HFF-Myc (cell line): ENCODE results near the gene GABBR2.

ENCODE experiments used
- DNase-seq: peaks from one replicate; pipeline ENCODE4 v3.0.0-alpha.2; 2011; ENCODE audit warnings: low read depth; ENCODE audit errors: extremely low read depth
- H3K4me3 ChIP-seq: replicated peaks from 2 replicates; pipeline ENCODE4 v1.5.1; 2011; ENCODE audit warnings: low read depth, mild to moderate bottlenecking, control low read depth, low read length
- CTCF ChIP-seq: IDR thresholded peaks from 2 replicates; pipeline ENCODE4 v1.5.1; 2012; ENCODE audit warnings: mild to moderate bottlenecking, low read depth, low read length, control low read depth; ENCODE audit errors: missing control alignments

GABBR2 gene

GRCh38 chr9:98383758-98384157 lies 325.0 kb downstream of the GABBR2 start:
- no peak overlapping the region for H3K4me3 ChIP-seq
- no peak for DNase-seq
- TF ChIP-seq CTCF: peak; percentile 27

- no peak for TF ChIP-seq CTCF
- no peak for DNase-seq
- no peak overlapping the region for H3K4me3 ChIP-seq
Observed at GRCh38 chr9:98381311-98382103, 327.2 kb downstream of the GABBR2 start.

- no peak for TF ChIP-seq CTCF
- no peak for DNase-seq
- H3K4me3 ChIP-seq: no peak overlapping the region
Observed at GRCh38 chr9:98380065-98380681, 328.6 kb downstream of the GABBR2 start.

- no peak overlapping the region for H3K4me3 ChIP-seq
- TF ChIP-seq CTCF: no peak
- no peak for DNase-seq
Observed at GRCh38 chr9:98379572-98379971, 329.2 kb downstream of the GABBR2 start.

GRCh38 chr9:98378794-98379193 lies 329.9 kb downstream of the GABBR2 start:
- no peak for DNase-seq
- TF ChIP-seq CTCF: no peak
- no peak overlapping the region for H3K4me3 ChIP-seq

- H3K4me3 ChIP-seq: no peak overlapping the region
- no peak for DNase-seq
- no peak for TF ChIP-seq CTCF
Observed at GRCh38 chr9:98378206-98378780, 330.4 kb downstream of the GABBR2 start.
